Astrocyte (in vitro differentiated cells and primary cell): ENCODE data around the gene MYH11.

Experiments used
- EZH2 ChIP-seq: IDR thresholded peaks from 2 replicates; pipeline ENCODE4 v1.6.1; 2012; ENCODE audit warnings: mild to moderate bottlenecking, low read length, inconsistent platforms; ENCODE audit not compliant: insufficient read depth
- TF ChIP-seq, protein P1 (sequence below): IDR thresholded peaks from 2 replicates; pipeline ENCODE4 v1.5.1; 2011; ENCODE audit warnings: low read depth, mild to moderate bottlenecking, inconsistent platforms, low read length, moderate library complexity; ENCODE audit not compliant: insufficient read depth

DNA sequence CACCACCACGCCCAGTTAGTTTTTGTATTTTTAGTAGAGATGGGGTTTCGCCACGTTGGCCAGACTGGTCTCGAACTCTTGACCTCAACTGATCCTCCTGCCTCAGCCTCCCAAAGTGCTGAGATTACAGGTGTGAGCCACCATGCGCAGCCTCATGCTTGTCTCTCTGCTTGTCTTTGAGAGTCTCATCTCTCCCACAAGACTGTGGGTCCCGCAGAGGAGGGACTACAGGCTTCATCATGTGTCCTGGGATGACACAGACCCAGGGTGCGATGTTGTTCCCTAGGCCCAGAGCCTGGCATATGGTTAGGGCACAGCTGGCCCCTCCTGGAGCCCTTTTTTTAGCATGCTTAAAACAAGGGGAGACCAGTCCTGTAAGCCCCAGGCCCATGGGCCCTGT is 104.9 kb downstream of the MYH11 start:
- TF ChIP-seq, protein P1, sequence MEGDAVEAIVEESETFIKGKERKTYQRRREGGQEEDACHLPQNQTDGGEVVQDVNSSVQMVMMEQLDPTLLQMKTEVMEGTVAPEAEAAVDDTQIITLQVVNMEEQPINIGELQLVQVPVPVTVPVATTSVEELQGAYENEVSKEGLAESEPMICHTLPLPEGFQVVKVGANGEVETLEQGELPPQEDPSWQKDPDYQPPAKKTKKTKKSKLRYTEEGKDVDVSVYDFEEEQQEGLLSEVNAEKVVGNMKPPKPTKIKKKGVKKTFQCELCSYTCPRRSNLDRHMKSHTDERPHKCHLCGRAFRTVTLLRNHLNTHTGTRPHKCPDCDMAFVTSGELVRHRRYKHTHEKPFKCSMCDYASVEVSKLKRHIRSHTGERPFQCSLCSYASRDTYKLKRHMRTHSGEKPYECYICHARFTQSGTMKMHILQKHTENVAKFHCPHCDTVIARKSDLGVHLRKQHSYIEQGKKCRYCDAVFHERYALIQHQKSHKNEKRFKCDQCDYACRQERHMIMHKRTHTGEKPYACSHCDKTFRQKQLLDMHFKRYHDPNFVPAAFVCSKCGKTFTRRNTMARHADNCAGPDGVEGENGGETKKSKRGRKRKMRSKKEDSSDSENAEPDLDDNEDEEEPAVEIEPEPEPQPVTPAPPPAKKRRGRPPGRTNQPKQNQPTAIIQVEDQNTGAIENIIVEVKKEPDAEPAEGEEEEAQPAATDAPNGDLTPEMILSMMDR, result no peak
- TF ChIP-seq EZH2, result no peak
